Mammary epithelial cell (primary cell): Measurements from ENCODE around the gene RFTN1.

ENCODE experiments used
- CTCF ChIP-seq, 2 donors: IDR thresholded peaks in 1 of 2; conservative IDR thresholded peaks in 1 of 2; 2 replicates each; pipeline ENCODE4 v1.5.1; 2011 to 2012; ENCODE audit warnings: inconsistent platforms in 2 of 2, low read length in 2 of 2, mild to moderate bottlenecking in 2 of 2, control low read depth in 1 of 2, low read depth in 1 of 2; ENCODE audit not compliant: insufficient read depth in 1 of 2; ENCODE audit errors: extremely low read depth in 1 of 2
- EZH2 ChIP-seq: IDR thresholded peaks from 2 replicates; pipeline ENCODE4 v1.6.1; 2012; ENCODE audit warnings: low read length, inconsistent platforms, borderline replicate concordance

DNA sequence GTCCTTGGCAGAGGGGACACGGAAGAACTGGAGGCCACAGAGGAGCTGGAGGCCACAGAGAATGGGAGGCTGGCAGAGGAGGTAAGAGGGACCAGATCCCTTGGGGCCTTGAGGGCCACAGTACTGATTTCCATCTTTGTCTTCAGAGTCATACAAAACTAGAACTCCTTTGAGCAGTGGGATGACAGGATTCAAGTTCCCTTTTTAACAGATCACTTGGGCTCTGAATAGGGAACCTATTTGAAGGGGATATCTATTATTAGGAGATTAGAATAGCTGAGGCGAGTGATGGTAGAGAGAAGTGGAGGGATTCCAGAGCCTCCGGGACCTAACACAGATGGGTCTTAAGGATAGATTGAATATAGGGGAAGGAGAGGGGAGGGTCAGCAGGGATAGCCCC is 192.8 kb downstream of the RFTN1 start:
- TF ChIP-seq CTCF (conservative IDR thresholded peaks at IDR 0.05 in 1 of 2, IDR thresholded peaks at IDR 0.05 in 1 of 2; ENCODE audit: extremely low read depth in 1 of 2, insufficient read depth in 1 of 2, low read depth in 1 of 2, low read length in 2 of 2) (no peak), EZH2 (no peak)
